Left colon (tissue), 2 donors: ENCODE measurements around the gene TIMM13. TPM values are rescaled to one million over a fixed set of nuclear protein-coding genes. Genes with fewer than 3 reads are reported as not detected.
"Not testable (repeated sequence)": the region's sequence is repeated elsewhere in the genome, so short reads cannot be mapped to it uniquely, and the experiment has no call there.

Source experiments
- ATAC-seq: fragments of 200-7000 bp; cut with Tn5 transposase; one replicate; pipeline ENCODE4 v1.9.1; 2020; ENCODE audit warnings: mild to moderate bottlenecking, moderate library complexity
- DNase-seq, 2 donors: peaks; one replicate each; pipeline ENCODE4 v3.0.0-alpha.2; 2020
- intact Hi-C, 2 donors: fragments of 100-400 bp; cut with DNase I in 1 of 2; cut with micrococcal nuclease in 1 of 2; formaldehyde crosslinking; loops; one replicate each; pipeline versions ENCODE4 v1.11.2 to v1.14.0; 2022; cut with DNase I, micrococcal nuclease
- total RNA-seq, 2 donors: library from RNA; stranded (reverse); fragmentation: NEBNext Ultra II Directional; extraction: Animal tissue kit (Norgen Biotek cat#: 25700); gene quantifications; one replicate each; pipeline ENCODE4 v1.2.1, GENCODE V29; 2021
- donor health status: DM: no; HTN: no; CAD: no.
- donor health status: DM: yes; HTN: yes; CAD: no.

TIMM13 gene
- total RNA-seq, 2 donors from 2014 or later: 90.2 to 129 TPM

DNA sequence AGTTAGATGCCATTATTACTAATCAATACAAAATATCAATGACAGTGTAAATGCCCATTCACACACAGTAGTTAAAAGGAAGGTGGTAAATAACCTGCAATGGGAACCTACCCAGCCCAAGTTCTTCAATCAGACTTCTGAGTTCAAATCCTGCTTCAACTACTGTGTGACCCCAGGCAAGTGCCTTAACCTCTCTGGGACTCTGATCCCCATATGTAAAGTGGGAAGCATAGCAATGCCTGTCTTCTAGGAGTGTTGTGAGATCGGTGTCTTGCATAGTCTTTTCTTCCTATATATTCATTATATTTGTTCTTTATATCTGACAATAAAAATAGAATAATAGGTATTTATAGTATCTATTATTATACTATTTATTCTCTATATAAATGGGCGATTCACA lies 6.9 kb downstream of the TIMM13 start:
- no peak for ATAC-seq
- intact Hi-C loops: no loop called here
- no peak for DNase-seq

DNA sequence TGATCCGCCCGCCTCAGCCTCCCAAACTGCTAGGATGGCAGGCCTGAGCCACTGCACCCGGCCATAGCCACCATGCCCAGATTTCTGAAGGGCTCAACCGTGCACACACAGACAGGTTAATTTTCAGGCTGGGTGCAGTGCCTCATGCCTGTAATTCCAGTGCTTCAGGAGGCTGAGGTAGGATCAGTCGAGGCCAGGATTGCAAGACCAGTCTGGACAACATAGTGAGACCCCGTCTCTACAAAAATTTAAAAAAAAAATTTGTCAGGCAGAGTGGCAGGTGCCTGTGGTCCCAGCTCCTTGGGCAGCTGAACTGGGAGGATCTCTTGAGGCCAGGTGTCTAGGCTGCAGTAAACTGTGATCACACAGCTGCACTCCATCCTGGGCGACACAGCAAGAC lies 7.6 kb downstream of the TIMM13 start:
- ATAC-seq (no peak), DNase-seq (no peak)
- intact Hi-C loops: no loop called here

GRCh38 chr19:2417881-2418406 lies 9.4 kb downstream of the TIMM13 start:
- intact Hi-C loops: no loop called here
- DNase-seq (no peak), ATAC-seq (no peak)

DNA sequence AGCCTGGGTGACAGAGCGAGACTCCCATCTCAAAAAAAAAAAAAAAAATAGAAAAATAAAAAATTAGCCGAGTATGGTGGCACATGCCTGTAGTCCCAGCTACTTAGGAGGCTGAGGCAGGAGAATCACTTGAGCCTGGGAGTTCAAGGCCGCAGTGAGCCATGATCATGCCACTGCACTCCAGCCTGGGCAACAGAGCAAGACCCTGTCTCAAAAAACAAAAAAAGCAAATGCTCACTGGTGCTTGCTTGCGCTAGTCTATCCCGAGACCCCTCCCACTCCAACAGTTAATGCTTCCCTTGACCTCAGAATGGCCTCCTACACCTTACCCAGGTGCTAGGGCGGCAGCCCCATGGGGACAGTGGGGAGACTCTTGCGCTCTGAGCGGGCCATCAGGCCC lies 9.9 kb downstream of the TIMM13 start:
- intact Hi-C loops, ATAC-seq, DNase-seq: not testable (repeated sequence)

DNA sequence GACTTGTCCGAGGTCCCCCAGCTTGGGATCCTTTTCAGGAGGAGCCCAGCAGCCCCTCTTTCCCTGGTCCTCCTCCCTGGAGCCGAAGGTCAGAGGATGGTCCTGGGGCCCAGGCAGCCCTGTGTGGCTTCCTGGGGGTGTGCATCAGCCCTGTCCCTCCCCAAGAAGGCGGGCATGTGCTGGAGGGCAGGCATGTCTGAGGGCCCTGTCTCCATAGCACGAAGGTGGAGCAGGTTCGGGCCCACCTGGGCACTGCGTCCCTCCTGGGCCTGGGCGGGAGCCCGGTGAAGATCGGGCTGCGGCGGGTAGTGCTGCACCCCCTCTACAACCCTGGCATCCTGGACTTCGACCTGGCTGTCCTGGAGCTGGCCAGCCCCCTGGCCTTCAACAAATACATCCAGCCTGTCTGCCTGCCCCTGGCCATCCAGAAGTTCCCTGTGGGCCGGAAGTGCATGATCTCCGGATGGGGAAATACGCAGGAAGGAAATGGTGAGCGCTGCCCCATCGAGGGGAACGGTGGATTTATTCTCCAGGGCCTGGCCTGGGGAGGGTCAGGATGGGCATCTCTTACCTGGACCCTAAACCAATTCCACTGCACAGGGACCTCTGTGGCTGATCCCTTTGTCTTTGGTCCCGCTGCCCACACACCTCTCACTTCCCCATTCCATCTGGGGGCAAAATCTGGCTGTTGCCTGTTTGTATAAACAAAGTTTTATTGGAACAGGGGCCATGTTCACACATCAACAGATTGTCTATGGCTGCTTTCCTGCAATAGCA lies 10.9 kb downstream of the TIMM13 start:
- ATAC-seq: peak; percentile 22
- no peak for DNase-seq
- intact Hi-C loops: no loop called here

DNA sequence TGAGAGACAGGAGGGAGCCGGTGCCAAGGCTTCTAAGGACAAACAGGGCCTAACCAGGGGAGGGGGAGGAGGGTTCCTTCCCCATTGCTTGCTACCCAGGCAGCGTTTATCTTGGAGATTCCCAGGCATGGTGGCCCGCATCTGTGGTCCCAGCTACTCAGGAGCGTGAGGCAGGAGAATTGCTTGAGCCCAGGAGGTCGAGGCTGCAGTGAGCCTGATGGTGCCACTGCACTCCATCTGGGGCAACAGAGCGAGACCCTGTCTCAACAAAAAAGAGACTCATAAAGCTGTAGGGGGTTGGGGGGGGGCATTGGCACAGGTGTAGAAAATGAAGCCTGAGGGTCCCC lies 11.4 kb downstream of the TIMM13 start:
- DNase-seq (no peak), ATAC-seq (peak; percentile 17)
- intact Hi-C loops: no loop called here

DNA sequence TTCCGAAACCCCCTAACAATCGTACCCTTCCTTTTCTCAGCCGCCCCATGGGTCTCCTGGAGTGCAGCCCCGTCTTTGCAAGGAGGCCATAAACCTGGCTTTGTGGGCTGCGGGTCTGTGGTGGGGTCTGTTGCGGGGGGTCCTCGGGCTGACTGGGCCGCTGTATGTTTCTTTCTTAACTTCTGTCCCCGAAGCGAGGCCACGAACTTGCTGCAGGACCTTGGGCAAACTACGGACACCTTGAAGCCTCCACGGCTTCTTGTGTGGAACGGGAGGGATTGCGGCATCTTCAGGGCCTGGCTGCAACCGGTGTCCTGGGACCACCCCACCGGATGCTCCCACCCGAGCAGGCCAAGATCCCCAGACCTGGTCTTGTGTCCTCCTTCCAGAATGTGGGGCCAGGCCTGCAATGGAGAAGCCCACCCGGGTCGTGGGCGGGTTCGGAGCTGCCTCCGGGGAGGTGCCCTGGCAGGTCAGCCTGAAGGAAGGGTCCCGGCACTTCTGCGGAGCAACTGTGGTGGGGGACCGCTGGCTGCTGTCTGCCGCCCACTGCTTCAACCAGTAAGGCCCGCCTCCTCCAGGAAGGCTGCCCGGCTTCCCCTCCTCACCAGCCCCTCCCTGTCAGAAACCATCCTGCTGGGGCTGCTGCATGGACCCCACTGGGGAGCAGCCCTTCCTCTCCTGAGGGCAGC lies 12.0 kb downstream of the TIMM13 start:
- ATAC-seq (no peak), DNase-seq (no peak)
- intact Hi-C loops: no loop called here

DNA sequence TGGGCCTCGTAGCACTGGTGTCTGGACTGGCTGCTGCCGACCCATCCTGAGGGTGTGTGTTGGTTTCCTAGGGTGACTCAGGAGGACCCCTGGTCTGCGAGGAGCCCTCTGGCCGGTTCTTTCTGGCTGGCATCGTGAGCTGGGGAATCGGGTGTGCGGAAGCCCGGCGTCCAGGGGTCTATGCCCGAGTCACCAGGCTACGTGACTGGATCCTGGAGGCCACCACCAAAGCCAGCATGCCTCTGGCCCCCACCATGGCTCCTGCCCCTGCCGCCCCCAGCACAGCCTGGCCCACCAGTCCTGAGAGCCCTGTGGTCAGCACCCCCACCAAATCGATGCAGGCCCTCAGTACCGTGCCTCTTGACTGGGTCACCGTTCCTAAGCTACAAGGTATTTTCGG lies 13.8 kb downstream of the TIMM13 start:
- ATAC-seq: no peak
- intact Hi-C loops: no loop called here
- DNase-seq: no peak

DNA sequence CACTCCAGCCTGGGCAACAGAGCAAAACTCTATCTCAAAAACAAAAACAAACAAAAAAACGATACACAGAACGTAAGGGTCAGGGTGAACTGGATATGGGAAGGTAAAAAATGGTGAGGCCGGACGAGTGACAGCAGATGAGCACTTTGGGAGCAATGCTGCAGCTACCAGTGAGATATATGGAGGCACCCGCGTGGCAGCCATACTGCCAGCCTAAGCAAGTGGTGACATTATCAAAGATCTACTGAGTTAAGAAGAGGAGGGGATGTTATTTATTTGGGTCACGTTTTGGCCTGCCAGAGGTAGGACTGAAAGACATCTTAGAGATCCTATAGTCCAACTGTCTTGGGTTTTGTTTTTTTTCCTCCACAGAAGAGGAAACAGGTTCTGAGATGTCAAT lies 14.2 kb downstream of the TIMM13 start:
- ATAC-seq: no peak
- DNase-seq: no peak
- intact Hi-C loops: no loop called here

DNA sequence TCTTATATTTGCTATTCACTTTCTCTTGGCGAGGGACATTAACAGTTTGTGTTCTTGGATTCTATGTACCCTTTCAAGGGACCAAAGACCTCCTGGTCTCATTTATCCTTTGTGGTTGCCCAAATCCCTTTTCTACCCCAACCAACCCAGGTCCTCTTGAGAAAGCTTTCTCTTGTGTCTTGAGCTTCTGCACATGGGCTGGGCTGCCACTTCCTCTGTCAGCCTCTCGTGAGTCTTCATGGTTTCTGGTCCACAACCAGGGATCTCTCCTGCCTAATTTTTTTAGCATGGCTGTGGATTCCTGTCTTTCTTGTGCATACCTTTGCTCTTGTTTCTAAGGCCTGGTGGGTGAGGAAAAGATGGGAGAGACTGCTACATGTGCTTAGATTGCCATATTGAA lies 14.9 kb downstream of the TIMM13 start:
- no peak for ATAC-seq
- intact Hi-C loops: no loop called here
- no peak for DNase-seq

DNA sequence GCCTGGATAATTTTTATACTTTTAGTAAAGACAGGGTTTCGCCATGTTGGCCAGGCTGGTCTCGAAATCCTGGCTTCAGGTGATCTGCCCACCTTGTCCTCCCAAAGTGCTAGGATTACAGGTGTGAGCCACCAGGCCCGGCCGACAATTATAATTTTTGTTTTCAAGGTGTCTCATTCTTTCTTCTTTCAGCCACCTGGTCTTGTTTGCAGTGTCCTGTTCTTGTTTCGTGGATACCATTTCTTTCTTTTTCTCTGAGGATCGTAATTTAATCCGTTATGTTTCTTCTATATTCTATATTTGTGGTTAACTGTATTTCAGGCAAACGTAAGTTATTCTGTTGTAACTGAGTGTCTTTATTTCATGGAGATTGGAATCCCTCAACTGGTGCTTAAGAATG lies 15.7 kb downstream of the TIMM13 start:
- DNase-seq (no peak), ATAC-seq (no peak)
- intact Hi-C loops: no loop called here

- no peak for DNase-seq
- intact Hi-C loops: no loop called here
- ATAC-seq: no peak
Measured at GRCh38 chr19:2410023-2410422, 17.4 kb downstream of the TIMM13 start.

DNA sequence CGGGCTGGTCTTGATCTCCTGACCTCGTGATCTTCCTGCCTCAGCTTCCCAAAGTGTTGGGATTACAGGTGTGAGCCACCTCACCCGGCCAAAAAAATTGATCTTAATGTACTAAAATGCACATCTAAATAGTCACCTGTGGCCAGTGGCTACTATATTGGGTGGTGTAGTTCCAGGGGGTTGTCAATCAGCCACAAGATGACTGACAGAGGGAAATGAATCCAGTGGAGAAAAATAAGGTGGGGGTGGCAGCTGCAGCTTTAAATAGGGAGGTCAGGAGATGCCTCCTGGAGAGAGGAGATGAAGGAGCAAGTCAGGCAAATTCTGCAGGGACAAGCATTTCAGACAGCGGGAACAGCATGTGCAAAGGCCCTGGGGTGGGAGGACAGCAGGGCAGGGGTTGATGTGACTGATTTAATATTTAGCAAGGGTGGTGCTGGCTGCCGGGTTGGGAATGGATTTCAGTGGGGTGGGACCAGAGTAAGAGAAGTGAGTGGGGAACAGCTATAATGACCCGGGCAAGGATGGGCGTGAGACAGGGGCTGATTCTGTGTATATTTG lies 18.0 kb downstream of the TIMM13 start:
- ATAC-seq (no peak), DNase-seq (no peak)
- intact Hi-C loops: no loop called here

DNA sequence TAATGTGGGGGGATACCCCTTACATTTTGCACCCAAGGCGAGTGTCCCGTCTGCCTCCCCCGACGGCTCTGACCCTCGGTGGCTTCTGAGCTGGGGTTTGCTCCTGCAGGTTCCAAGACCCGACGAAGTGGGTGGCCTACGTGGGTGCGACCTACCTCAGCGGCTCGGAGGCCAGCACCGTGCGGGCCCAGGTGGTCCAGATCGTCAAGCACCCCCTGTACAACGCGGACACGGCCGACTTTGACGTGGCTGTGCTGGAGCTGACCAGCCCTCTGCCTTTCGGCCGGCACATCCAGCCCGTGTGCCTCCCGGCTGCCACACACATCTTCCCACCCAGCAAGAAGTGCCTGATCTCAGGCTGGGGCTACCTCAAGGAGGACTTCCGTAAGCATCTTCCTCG lies 19.1 kb downstream of the TIMM13 start:
- intact Hi-C loops: no loop called here
- DNase-seq (no peak), ATAC-seq (no peak)

DNA sequence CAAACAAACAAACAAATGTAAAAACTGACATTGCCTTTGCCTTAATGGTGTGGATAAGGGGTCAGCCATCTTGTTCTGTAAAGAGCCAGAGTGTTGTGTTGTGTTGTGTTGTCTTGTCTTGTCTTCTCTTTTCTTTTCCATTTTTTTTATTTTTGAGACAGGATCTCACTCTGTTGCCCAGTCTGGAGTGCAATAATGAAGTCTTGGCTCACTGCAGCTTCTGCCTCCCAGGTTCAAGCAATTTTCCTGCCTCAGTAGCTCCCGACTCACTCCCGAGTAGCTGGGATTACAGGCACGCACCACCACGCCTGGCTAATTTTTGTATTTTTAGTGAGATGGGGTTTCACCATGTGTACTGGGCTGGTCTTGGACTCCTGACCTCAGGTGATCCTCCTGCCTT lies 27.8 kb downstream of the TIMM13 start:
- intact Hi-C loops: loop anchor here in 1 of 2 donors (10.0 kb wide), 1 partner anchor 125 kb away; no protein-coding TSS in a partner anchor
- no peak for DNase-seq
- ATAC-seq: no peak

GRCh38 chr19:2398735-2399305 lies 28.6 kb downstream of the TIMM13 start:
- intact Hi-C loops: loop anchor here in 1 of 2 donors (10.0 kb wide), 1 partner anchor 124 kb away; no protein-coding TSS in a partner anchor
- DNase-seq: no peak

GRCh38 chr19:2397173-2397572 lies 30.2 kb downstream of the TIMM13 start:
- ATAC-seq, DNase-seq: not testable (repeated sequence)
- intact Hi-C loops: loop anchor here in 1 of 2 donors (10.0 kb wide), 1 partner anchor 122 kb away; no protein-coding TSS in a partner anchor

More at GRCh38 chr19:2398735-2399305, 28.6 kb downstream of the TIMM13 start:
- ATAC-seq: no peak

DNA sequence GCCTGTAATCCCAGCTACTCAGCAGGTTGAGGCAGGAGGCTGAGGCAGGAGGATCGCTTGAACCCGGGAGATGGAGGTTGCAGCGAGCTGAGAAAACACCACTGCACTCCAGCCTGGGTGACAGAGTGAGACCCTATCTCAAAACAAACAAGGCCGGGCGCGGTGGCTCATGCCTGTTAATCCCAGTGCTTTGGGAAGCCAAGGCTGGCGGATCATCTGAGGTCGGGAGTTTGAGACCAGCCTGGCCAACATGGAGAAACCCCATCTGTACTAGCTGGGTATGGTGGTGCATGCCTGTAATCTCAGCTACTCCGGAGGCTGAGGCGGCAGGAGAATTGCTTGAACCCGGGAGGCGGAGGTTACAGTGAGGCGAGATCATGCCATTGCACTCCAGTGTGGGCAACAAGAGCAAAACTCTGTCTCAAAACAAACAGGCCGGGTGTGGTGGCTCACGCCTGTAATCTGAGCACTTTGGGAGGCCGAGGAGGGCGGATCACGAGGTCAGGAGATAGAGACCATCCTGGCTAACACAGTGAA lies 32.0 kb downstream of the TIMM13 start:
- peak in 1 of 2 donors; percentile 20 for DNase-seq
- not testable (repeated sequence) for ATAC-seq
- intact Hi-C loops: loop anchor here in 1 of 2 donors (10.0 kb wide), 1 partner anchor 121 kb away; no protein-coding TSS in a partner anchor
